Ovary (tissue), 3 donors: ENCODE measurements around the gene TCERG1L.

Experiments used
- EP300 ChIP-seq: sonication (generic); formaldehyde crosslinking; IDR thresholded peaks from one replicate; pipeline ENCODE4 v1.6.1; 2017; ENCODE audit warnings: antibody characterized with exemption
- POLR2A ChIP-seq: fragments of 450-650 bp; IDR thresholded peaks from one replicate; pipeline ENCODE4 v1.6.1; 2017; ENCODE audit warnings: antibody characterized with exemption, mild to moderate bottlenecking, moderate library complexity
- TF ChIP-seq, protein P1 (sequence below), 3 donors: fragments of 450-650 bp in 2 of 3; fragments of 200-600 bp in 1 of 3; IDR thresholded peaks; one replicate each; pipeline versions ENCODE4 v1.5.1 to v1.8.0; 2016 to 2022; ENCODE audit warnings: antibody characterized with exemption in 3 of 3, mild to moderate bottlenecking in 1 of 3
- donor health status: DM: no; HTN: no; CAD: no.

- TF ChIP-seq, protein P1, sequence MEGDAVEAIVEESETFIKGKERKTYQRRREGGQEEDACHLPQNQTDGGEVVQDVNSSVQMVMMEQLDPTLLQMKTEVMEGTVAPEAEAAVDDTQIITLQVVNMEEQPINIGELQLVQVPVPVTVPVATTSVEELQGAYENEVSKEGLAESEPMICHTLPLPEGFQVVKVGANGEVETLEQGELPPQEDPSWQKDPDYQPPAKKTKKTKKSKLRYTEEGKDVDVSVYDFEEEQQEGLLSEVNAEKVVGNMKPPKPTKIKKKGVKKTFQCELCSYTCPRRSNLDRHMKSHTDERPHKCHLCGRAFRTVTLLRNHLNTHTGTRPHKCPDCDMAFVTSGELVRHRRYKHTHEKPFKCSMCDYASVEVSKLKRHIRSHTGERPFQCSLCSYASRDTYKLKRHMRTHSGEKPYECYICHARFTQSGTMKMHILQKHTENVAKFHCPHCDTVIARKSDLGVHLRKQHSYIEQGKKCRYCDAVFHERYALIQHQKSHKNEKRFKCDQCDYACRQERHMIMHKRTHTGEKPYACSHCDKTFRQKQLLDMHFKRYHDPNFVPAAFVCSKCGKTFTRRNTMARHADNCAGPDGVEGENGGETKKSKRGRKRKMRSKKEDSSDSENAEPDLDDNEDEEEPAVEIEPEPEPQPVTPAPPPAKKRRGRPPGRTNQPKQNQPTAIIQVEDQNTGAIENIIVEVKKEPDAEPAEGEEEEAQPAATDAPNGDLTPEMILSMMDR (IDR thresholded peaks at IDR 0.05): no peak
- TF ChIP-seq POLR2A (no peak), EP300 (no peak)
These were observed 112.7 kb downstream of the TCERG1L start for GRCh38 chr10:131198843-131199242.
